Liver (tissue), 9 donors: ENCODE data around the gene ADAM8. TPM values are rescaled to one million over a fixed set of nuclear protein-coding genes. Genes with fewer than 3 reads are reported as not detected.

Source experiments
- DNase-seq: peaks from one replicate; pipeline ENCODE4 v3.0.0-alpha.2; 2017; ENCODE audit warnings: low spot score
- H3K27ac ChIP-seq, 2 donors: one replicate each; pipeline ENCODE4 v1.7.0; 2013; ENCODE audit warnings: inconsistent platforms in 2 of 2, low read length in 2 of 2, control low read depth in 1 of 2, low read depth in 1 of 2, mild to moderate bottlenecking in 1 of 2
- H3K27me3 ChIP-seq, 4 donors: one replicate each; pipeline versions ENCODE4 v1.6.1 to v1.7.0; 2013; ENCODE audit warnings: low read length in 3 of 4, inconsistent platforms in 1 of 4, mild to moderate bottlenecking in 1 of 4, moderate library complexity in 1 of 4; ENCODE audit not compliant: control insufficient read depth in 4 of 4, insufficient read depth in 4 of 4
- H3K36me3 ChIP-seq, 4 donors: one replicate each; pipeline versions ENCODE4 v1.6.1 to v1.7.0; 2013; ENCODE audit warnings: low read length in 3 of 4, mild to moderate bottlenecking in 3 of 4, low read depth in 1 of 4, moderate library complexity in 1 of 4; ENCODE audit not compliant: control insufficient read depth in 4 of 4, insufficient read depth in 3 of 4
- H3K4me1 ChIP-seq, 4 donors: one replicate each; pipeline versions ENCODE4 v1.6.1 to v1.7.0; 2013; ENCODE audit warnings: low read length in 3 of 4, mild to moderate bottlenecking in 3 of 4, moderate library complexity in 1 of 4; ENCODE audit not compliant: control insufficient read depth in 4 of 4, insufficient read depth in 4 of 4
- H3K4me3 ChIP-seq, 3 donors: one replicate each; pipeline versions ENCODE4 v1.6.1 to v1.7.0; 2013; ENCODE audit warnings: low read length in 3 of 3, control low read depth in 1 of 3, low read depth in 1 of 3, mild to moderate bottlenecking in 1 of 3
- H3K9ac ChIP-seq, 2 donors: one replicate each; pipeline ENCODE4 v1.7.0; 2013; ENCODE audit warnings: low read length in 2 of 2, mild to moderate bottlenecking in 2 of 2, moderate library complexity in 2 of 2, control low read depth in 1 of 2, low read depth in 1 of 2
- H3K9me3 ChIP-seq, 4 donors: one replicate each; pipeline versions ENCODE4 v1.6.1 to v1.7.0; 2013; ENCODE audit warnings: low read length in 3 of 4; ENCODE audit not compliant: control insufficient read depth in 4 of 4
- EGR1 ChIP-seq, 2 donors: IDR thresholded peaks; 2 replicates each; pipeline ENCODE4 v1.6.1; 2016 to 2018; ENCODE audit warnings: antibody characterized with exemption in 2 of 2, low read depth in 2 of 2
- FOXA1 ChIP-seq: IDR thresholded peaks from 2 replicates; pipeline ENCODE4 v1.6.1; 2016; ENCODE audit warnings: antibody characterized with exemption
- FOXA2 ChIP-seq: IDR thresholded peaks from 2 replicates; pipeline ENCODE4 v1.6.1; 2016; ENCODE audit warnings: antibody characterized with exemption
- GABPA ChIP-seq, 2 donors: IDR thresholded peaks in 1 of 2; conservative IDR thresholded peaks in 1 of 2; 2 replicates each; pipeline ENCODE4 v1.6.1; 2016; ENCODE audit warnings: antibody characterized with exemption in 2 of 2, mild to moderate bottlenecking in 1 of 2, moderate library complexity in 1 of 2
- HNF4A ChIP-seq, 2 donors: conservative IDR thresholded peaks; 2 replicates each; pipeline ENCODE4 v1.6.1; 2016; ENCODE audit warnings: antibody characterized with exemption in 2 of 2, mild to moderate bottlenecking in 2 of 2
- HNF4G ChIP-seq: IDR thresholded peaks from 2 replicates; pipeline ENCODE4 v1.6.1; 2016; ENCODE audit warnings: antibody characterized with exemption
- JUND ChIP-seq, 2 donors: IDR thresholded peaks; 2 replicates each; pipeline ENCODE4 v1.6.1; 2016; ENCODE audit warnings: antibody characterized with exemption in 2 of 2
- MAX ChIP-seq: IDR thresholded peaks from 2 replicates; pipeline ENCODE4 v1.6.1; 2016; ENCODE audit warnings: antibody characterized with exemption
- NR2F2 ChIP-seq: IDR thresholded peaks from 2 replicates; pipeline ENCODE4 v1.6.1; 2016; ENCODE audit warnings: antibody characterized with exemption
- RAD21 ChIP-seq, 2 donors: IDR thresholded peaks; 2 replicates each; pipeline ENCODE4 v1.6.1; 2016; ENCODE audit warnings: antibody characterized with exemption in 2 of 2, mild to moderate bottlenecking in 2 of 2
- REST ChIP-seq: IDR thresholded peaks from 2 replicates; pipeline ENCODE4 v1.6.1; 2016; ENCODE audit warnings: antibody characterized with exemption, mild to moderate bottlenecking
- SP1 ChIP-seq: IDR thresholded peaks from 2 replicates; pipeline ENCODE4 v1.6.1; 2018; ENCODE audit warnings: antibody characterized with exemption, mild to moderate bottlenecking
- TAF1 ChIP-seq: conservative IDR thresholded peaks from 2 replicates; pipeline ENCODE4 v1.6.1; 2016; ENCODE audit warnings: antibody characterized with exemption, mild to moderate bottlenecking
- WGBS: extraction: QIAGEN DNeasy Blood & Tissue Kit; methylation state at CpG from one replicate; pipeline ENCODE4 v1.1.7; 2013; 5-methylcytosine and 5-hydroxymethylcytosine counted together
- polyA plus RNA-seq, 2 donors: library from polyadenylated mRNA; stranded (reverse) in 1 of 2; unstranded in 1 of 2; fragments of 200-250 nt in 1 of 2; fragments of >200 nt in 1 of 2; fragmentation: Nextera tagmentation in 1 of 2; extraction: Ambion mirVana in 1 of 2; gene quantifications; one replicate each; pipeline versions ENCODE4 v1.2.1 to v1.2.3, GENCODE V29; 2013 to 2015
- total RNA-seq, 2 donors: library from RNA; depleted of rRNA; stranded (reverse); fragments of >200 nt; gene quantifications; one replicate each; pipeline ENCODE4 v1.2.3, GENCODE V29; 2014
- TF ChIP-seq, protein P1 (sequence below): fragments of 150-350 bp; IDR thresholded peaks from 2 replicates; pipeline ENCODE4 v1.5.1; 2017; ENCODE audit warnings: improper control_type of control experiment, low read depth, low read length; ENCODE audit not compliant: missing input control
- TF ChIP-seq, protein P2 (sequence below): IDR thresholded peaks from 2 replicates; pipeline ENCODE4 v1.6.1; 2016; ENCODE audit warnings: antibody characterized with exemption
- donor health status: healthy.
- donor health status: healthy.
- donor health status: healthy.
- donor health status: healthy.
- donor health status: healthy.

The ADAM8 gene
- total and polyA plus RNA-seq, 4 donors, result 1.3 to 6.9 (median 3.7) TPM

- no peak overlapping the region for H3K4me3 ChIP-seq
- TF ChIP-seq REST (no peak), JUND (IDR thresholded peaks at IDR 0.05) (no peak), HNF4A (conservative IDR thresholded peaks at IDR 0.05) (no peak), FOXA1 (no peak)
- no peak for DNase-seq
- no peaks in the 10 kb centered on the region for H3K9me3 ChIP-seq
- H3K27ac ChIP-seq, result no peak overlapping the region
- H3K36me3 ChIP-seq, result peaks cover 7 to 28% (median 11%) of the 10 kb centered on the region in 4 donors
- no peaks in the 10 kb centered on the region for H3K27me3 ChIP-seq
- H3K9ac ChIP-seq, result no peak overlapping the region
- WGBS, result 92% methylated on average over 20 of the region's 20 CpGs
- no peaks in the 10 kb centered on the region for H3K4me1 ChIP-seq
Measured at GRCh38 chr10:133270204-133270603, 6.5 kb downstream of the ADAM8 start.

GRCh38 chr10:133269367-133269766 lies 7.3 kb downstream of the ADAM8 start:
- Histone ChIP-seq H3K9me3 (no peaks in the 10 kb centered on the region), H3K9ac (no peak overlapping the region), H3K36me3 (peaks cover 7 to 28% (median 11%) of the 10 kb centered on the region in 4 donors), H3K27me3 (no peaks in the 10 kb centered on the region), H3K4me3 (no peak overlapping the region), H3K4me1 (no peaks in the 10 kb centered on the region), H3K27ac (no peak overlapping the region)
- no peak for DNase-seq
- TF ChIP-seq FOXA2 (no peak), RAD21 (IDR thresholded peaks at IDR 0.05) (no peak), EGR1 (IDR thresholded peaks at IDR 0.05; ENCODE audit: low read depth in 2 of 2) (no peak), GABPA (IDR thresholded peaks at IDR 0.05 in 1 of 2, conservative IDR thresholded peaks at IDR 0.05 in 1 of 2) (no peak), MAX (no peak), NR2F2 (no peak), SP1 (no peak), JUND (IDR thresholded peaks at IDR 0.05) (no peak), REST (no peak), FOXA1 (no peak), TAF1 (no peak), HNF4A (conservative IDR thresholded peaks at IDR 0.05) (no peak), HNF4G (no peak)
- TF ChIP-seq, protein P1, sequence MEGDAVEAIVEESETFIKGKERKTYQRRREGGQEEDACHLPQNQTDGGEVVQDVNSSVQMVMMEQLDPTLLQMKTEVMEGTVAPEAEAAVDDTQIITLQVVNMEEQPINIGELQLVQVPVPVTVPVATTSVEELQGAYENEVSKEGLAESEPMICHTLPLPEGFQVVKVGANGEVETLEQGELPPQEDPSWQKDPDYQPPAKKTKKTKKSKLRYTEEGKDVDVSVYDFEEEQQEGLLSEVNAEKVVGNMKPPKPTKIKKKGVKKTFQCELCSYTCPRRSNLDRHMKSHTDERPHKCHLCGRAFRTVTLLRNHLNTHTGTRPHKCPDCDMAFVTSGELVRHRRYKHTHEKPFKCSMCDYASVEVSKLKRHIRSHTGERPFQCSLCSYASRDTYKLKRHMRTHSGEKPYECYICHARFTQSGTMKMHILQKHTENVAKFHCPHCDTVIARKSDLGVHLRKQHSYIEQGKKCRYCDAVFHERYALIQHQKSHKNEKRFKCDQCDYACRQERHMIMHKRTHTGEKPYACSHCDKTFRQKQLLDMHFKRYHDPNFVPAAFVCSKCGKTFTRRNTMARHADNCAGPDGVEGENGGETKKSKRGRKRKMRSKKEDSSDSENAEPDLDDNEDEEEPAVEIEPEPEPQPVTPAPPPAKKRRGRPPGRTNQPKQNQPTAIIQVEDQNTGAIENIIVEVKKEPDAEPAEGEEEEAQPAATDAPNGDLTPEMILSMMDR, result no peak
- TF ChIP-seq, protein P2, sequence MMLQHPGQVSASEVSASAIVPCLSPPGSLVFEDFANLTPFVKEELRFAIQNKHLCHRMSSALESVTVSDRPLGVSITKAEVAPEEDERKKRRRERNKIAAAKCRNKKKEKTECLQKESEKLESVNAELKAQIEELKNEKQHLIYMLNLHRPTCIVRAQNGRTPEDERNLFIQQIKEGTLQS, result no peak
- WGBS, result 88% methylated on average over 26 of the region's 26 CpGs
